GM19023 (cell line): ENCODE results near the gene DDX49.

Experiments
- ATAC-seq: cut with Tn5 transposase; IDR thresholded peaks from one replicate; pipeline ENCODE4 v1.9.1; 2021; ENCODE audit warnings: mild to moderate bottlenecking, moderate library complexity; ENCODE audit not compliant: unreplicated experiment

The DDX49 gene

DNA sequence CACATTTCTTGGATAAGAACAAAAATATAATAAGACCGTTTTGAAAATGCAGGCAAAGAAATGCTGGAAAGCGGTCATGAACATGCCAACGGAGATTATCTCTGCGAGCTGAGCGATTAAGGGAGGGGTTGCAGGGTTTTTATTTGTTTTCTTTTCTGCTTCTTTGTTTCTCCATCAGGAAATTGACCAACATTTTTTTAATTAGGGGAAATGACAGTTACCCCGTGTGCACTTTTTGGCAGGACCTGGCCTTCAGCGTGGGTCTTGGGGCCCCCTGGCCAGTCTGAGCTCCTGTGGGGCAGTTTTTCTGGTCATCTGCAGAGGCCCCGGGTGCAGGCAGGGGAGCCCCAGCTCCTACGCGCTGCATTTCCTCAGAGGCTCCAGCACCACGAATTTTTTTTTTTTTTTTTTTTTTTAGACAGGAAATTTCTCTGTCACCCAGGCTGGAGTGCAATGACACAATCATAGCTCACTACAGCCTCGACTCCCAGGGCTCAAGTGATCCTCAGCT is 52.8 kb downstream of the DDX49 start:
- ATAC-seq: no peak

DNA sequence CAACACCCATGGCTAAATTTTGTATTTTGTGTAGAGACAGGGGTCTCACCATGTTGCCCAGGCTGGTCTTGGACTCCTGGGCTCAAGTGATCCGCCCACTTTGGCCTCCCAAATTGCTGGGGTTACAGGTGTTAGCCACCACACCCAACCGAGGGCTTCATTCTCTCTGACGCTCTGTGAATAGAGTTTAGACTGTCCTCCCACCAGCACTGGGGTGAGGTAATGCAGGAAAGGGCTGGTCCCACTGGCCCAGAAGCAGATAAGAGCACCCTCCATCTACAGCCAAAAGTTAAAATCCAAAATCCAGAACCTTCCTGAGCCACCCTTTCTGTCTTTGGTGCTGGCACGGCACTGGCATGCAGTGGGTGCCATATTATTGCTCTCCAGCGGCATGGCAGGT is 53.3 kb downstream of the DDX49 start:
- ATAC-seq: no peak

DNA sequence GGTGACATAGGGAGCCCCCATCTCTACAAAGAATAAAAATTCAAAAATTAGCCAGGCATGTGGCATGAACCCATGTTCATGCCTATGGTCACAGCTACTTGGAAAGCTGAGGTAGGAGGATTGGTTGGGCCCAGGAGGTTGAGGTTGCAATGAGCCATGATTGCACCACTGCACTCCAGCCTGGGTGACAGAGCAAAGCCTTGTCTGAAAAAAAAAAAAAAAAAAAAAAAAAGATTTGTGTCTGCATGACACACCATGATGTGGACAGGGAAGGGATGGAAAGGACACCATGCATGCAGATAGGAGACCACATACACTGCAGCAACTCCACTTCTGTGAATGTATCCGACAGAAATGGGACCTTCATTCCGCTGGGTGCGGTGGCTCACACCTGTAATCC is 55.5 kb downstream of the DDX49 start:
- no peak for ATAC-seq

DNA sequence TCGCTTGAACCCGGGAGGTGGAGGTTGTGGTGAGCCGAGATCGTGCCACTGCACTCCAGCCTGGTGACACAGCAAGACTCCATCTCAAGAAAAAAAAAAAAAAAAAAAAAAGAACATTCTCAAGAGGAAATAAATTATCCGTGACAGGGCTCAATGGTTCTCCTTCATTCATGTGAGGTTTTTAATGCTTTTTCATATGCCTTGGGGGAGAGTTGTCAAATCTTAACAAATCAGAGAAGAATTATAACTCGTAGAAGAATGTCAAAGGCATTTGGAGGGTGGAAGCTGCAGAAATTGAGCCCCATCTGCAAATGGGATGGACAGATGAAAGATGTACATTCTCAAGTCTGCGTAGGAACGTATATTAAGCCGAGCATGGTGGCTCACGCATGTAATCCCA is 56.4 kb downstream of the DDX49 start:
- no peak for ATAC-seq
